Breast epithelium (tissue), 3 donors: ENCODE data around the gene MCTP2.

Source experiments
- POLR2A ChIP-seq: fragments of 450-650 bp; IDR thresholded peaks from one replicate; pipeline ENCODE4 v1.6.1; 2016; ENCODE audit warnings: antibody characterized with exemption, mild to moderate bottlenecking, moderate library complexity
- POLR2AphosphoS5 ChIP-seq, 3 donors: sonication (generic); formaldehyde crosslinking; IDR thresholded peaks; one replicate each; pipeline ENCODE4 v1.6.1; 2017; ENCODE audit warnings: antibody characterized with exemption in 3 of 3
- TF ChIP-seq, protein P1 (sequence below), 3 donors: fragments of 450-650 bp; IDR thresholded peaks; one replicate each; pipeline ENCODE4 v1.5.1; 2016 to 2017; ENCODE audit warnings: antibody characterized with exemption in 3 of 3, mild to moderate bottlenecking in 3 of 3, moderate library complexity in 3 of 3

GRCh38 chr15:94272251-94272898 is 41.0 kb downstream of the MCTP2 start:
- TF ChIP-seq POLR2AphosphoS5 (IDR thresholded peaks at IDR 0.05) (no peak), POLR2A (no peak)
- TF ChIP-seq, protein P1, sequence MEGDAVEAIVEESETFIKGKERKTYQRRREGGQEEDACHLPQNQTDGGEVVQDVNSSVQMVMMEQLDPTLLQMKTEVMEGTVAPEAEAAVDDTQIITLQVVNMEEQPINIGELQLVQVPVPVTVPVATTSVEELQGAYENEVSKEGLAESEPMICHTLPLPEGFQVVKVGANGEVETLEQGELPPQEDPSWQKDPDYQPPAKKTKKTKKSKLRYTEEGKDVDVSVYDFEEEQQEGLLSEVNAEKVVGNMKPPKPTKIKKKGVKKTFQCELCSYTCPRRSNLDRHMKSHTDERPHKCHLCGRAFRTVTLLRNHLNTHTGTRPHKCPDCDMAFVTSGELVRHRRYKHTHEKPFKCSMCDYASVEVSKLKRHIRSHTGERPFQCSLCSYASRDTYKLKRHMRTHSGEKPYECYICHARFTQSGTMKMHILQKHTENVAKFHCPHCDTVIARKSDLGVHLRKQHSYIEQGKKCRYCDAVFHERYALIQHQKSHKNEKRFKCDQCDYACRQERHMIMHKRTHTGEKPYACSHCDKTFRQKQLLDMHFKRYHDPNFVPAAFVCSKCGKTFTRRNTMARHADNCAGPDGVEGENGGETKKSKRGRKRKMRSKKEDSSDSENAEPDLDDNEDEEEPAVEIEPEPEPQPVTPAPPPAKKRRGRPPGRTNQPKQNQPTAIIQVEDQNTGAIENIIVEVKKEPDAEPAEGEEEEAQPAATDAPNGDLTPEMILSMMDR (IDR thresholded peaks at IDR 0.05) = no peak
